HCT116 (cell line): ENCODE measurements around the gene SLC13A3. TPM values are rescaled to one million over a fixed set of nuclear protein-coding genes. Genes with fewer than 3 reads are reported as not detected.

Experiments used
- ATAC-seq: fragments of 200-7000 bp; cut with Tn5 transposase; 2 replicates; pipeline ENCODE4 v1.9.1; 2020; ENCODE audit warnings: mild to moderate bottlenecking, moderate library complexity
- BruUV-seq: library from RNA; stranded (reverse); fragments of 400-500 nt; replicated peaks from 2 replicates; lab custom pipeline; 2021; lab: Mats Ljungman, UMichigan
- CTCF ChIA-PET: fragments of 300-600 bp; sonication (Branson Sonifier 250); formaldehyde crosslinking; loops from one replicate; lab custom pipeline; 2021; ENCODE audit warnings: antibody characterized with exemption; lab: Charles Lee
- POLR2A ChIA-PET: fragments of 300-600, 350-600 bp; sonication (Branson Sonifier 250); formaldehyde crosslinking; loops from one replicate; lab custom pipeline; 2021; ENCODE audit warnings: antibody characterized with exemption; lab: Charles Lee
- RAD21 ChIA-PET, 2 experiments: fragments of 300-600 bp; sonication (Branson Sonifier 250); formaldehyde crosslinking; loops; one replicate each; lab custom pipeline; 2023; ENCODE audit warnings: low total read pairs in 2 of 2; ENCODE audit not compliant: uncharacterized antibody in 2 of 2, unreplicated experiment in 2 of 2, low non-redundant PET in 1 of 2; lab: Charles Lee
- DNase-seq: peaks from one replicate; pipeline ENCODE4 v3.0.0-alpha.2; 2010; ENCODE audit warnings: low read depth, low spot score
- H2AFZ ChIP-seq: fragments of 200-600 bp; shearing (Covaris generic), sonication (generic); 2 replicates; pipeline ENCODE4 v1.6.1; 2017; ENCODE audit warnings: low read depth, mixed run types, mixed read lengths, antibody characterized with exemption, low read length; ENCODE audit not compliant: poor library complexity, severe bottlenecking
- H3K27ac ChIP-seq: 2 replicates; pipeline ENCODE4 v1.5.1; 2012; ENCODE audit warnings: low read depth, low read length
- H3K27me3 ChIP-seq: fragments of 200-600 bp; sonication (generic); 2 replicates; pipeline ENCODE4 v1.6.1; 2016; ENCODE audit warnings: mixed run types, low read length, mixed read lengths; ENCODE audit not compliant: insufficient read depth
- H3K36me3 ChIP-seq, 2 experiments: fragments of 200-500 bp in 1 of 2; fragments of 200-600 bp in 1 of 2; sonication (Bioruptor generic) in 1 of 2; sonication (generic) in 1 of 2; 2 replicates each; pipeline versions ENCODE4 v1.5.1 to v1.6.1; 2014 to 2016; ENCODE audit warnings: low read length in 2 of 2, inconsistent platforms in 1 of 2, mixed read lengths in 1 of 2, mixed run types in 1 of 2; ENCODE audit not compliant: insufficient read depth in 2 of 2, control insufficient read depth in 1 of 2
- H3K4me1 ChIP-seq, 2 experiments: fragments of 200-600 bp in 1 of 2; sonication (generic) in 1 of 2; 2 replicates each; pipeline versions ENCODE4 v1.5.1 to v1.6.1; 2012 to 2017; ENCODE audit warnings: low read length in 2 of 2, inconsistent platforms in 1 of 2, mild to moderate bottlenecking in 1 of 2, mixed read lengths in 1 of 2, mixed run types in 1 of 2, moderate library complexity in 1 of 2; ENCODE audit not compliant: insufficient read depth in 2 of 2, control insufficient read depth in 1 of 2
- H3K4me2 ChIP-seq: fragments of 200-600 bp; sonication (generic); 2 replicates; pipeline ENCODE4 v1.6.1; 2017; ENCODE audit warnings: mixed run types, low read length, mixed read lengths
- H3K4me3 ChIP-seq, 2 experiments: fragments of 200-600 bp in 1 of 2; sonication (generic) in 1 of 2; replicated peaks in 1 of 2; 2 replicates each; pipeline ENCODE4 v1.5.1; 2011 to 2016; ENCODE audit warnings: low read length in 2 of 2, control low read depth in 1 of 2, low read depth in 1 of 2, mild to moderate bottlenecking in 1 of 2, mixed read lengths in 1 of 2, mixed run types in 1 of 2
- H3K79me2 ChIP-seq: fragments of 200-600 bp; sonication (generic); 2 replicates; pipeline ENCODE4 v1.6.1; 2017; ENCODE audit warnings: mild to moderate bottlenecking, mixed run types, low read length, moderate library complexity, mixed read lengths; ENCODE audit not compliant: insufficient read depth
- H3K9ac ChIP-seq: fragments of 200-600 bp; sonication (generic); 2 replicates; pipeline ENCODE4 v1.6.1; 2016; ENCODE audit warnings: low read length, mixed read lengths
- H3K9me2 ChIP-seq: fragments of 200-600 bp; sonication (generic), shearing (Covaris generic); 2 replicates; pipeline ENCODE4 v1.6.1; 2017; ENCODE audit warnings: mixed run types, mild to moderate bottlenecking, moderate library complexity; ENCODE audit not compliant: insufficient read depth
- H3K9me3 ChIP-seq, 2 experiments: fragments of 200-500 bp in 1 of 2; fragments of 200-600 bp in 1 of 2; sonication (Bioruptor generic) in 1 of 2; sonication (generic) in 1 of 2; 2 replicates each; pipeline ENCODE4 v1.6.1; 2014 to 2017; ENCODE audit warnings: low read length in 2 of 2, mixed read lengths in 2 of 2, inconsistent platforms in 1 of 2, low read depth in 1 of 2, mild to moderate bottlenecking in 1 of 2, mixed run types in 1 of 2, moderate library complexity in 1 of 2; ENCODE audit not compliant: control insufficient read depth in 1 of 2, insufficient read depth in 1 of 2
- H4K20me1 ChIP-seq: fragments of 200-600 bp; sonication (generic), shearing (Covaris generic); 2 replicates; pipeline ENCODE4 v1.6.1; 2017; ENCODE audit warnings: mixed run types, mild to moderate bottlenecking, moderate library complexity; ENCODE audit not compliant: insufficient read depth
- CBX3 ChIP-seq: IDR thresholded peaks from 2 replicates; pipeline ENCODE4 v1.6.1; 2012; ENCODE audit warnings: low read depth
- CEBPB ChIP-seq: IDR thresholded peaks from 2 replicates; pipeline ENCODE4 v1.6.1; 2012; ENCODE audit warnings: low read depth
- EGR1 ChIP-seq: IDR thresholded peaks from 2 replicates; pipeline ENCODE4 v1.6.1; 2012; ENCODE audit warnings: low read depth
- ELF1 ChIP-seq: IDR thresholded peaks from 2 replicates; pipeline ENCODE4 v1.6.1; 2012; ENCODE audit warnings: low read depth, borderline replicate concordance
- EZH2 ChIP-seq: fragments of 200-600 bp; sonication (generic); IDR thresholded peaks from 2 replicates; pipeline ENCODE4 v1.6.1; 2017; ENCODE audit warnings: antibody characterized with exemption, mixed run types
- EZH2phosphoT487 ChIP-seq: fragments of 200-600 bp; IDR thresholded peaks from 2 replicates; pipeline ENCODE4 v1.6.1; 2018; ENCODE audit warnings: antibody characterized with exemption, borderline replicate concordance
- FOSL1 ChIP-seq: IDR thresholded peaks from 2 replicates; pipeline ENCODE4 v1.6.1; 2012; ENCODE audit warnings: low read depth
- JUND ChIP-seq: IDR thresholded peaks from 2 replicates; pipeline ENCODE4 v1.6.1; 2012
- MAX ChIP-seq: IDR thresholded peaks from 2 replicates; pipeline ENCODE4 v1.6.1; 2012
- POLR2A ChIP-seq: IDR thresholded peaks from 2 replicates; pipeline ENCODE4 v1.7.0; 2011; ENCODE audit warnings: borderline replicate concordance; ENCODE audit not compliant: insufficient read depth, insufficient read length; ENCODE audit errors: extremely low read depth
- POLR2AphosphoS5 ChIP-seq: IDR thresholded peaks from 2 replicates; pipeline ENCODE4 v1.6.1; 2011; ENCODE audit warnings: mild to moderate bottlenecking, low read depth, low read length, moderate library complexity
- RAD21 ChIP-seq: IDR thresholded peaks from 2 replicates; pipeline ENCODE4 v1.6.1; 2012; ENCODE audit warnings: low read depth, mild to moderate bottlenecking
- REST ChIP-seq: IDR thresholded peaks from 2 replicates; pipeline ENCODE4 v1.6.1; 2012; ENCODE audit warnings: low read depth
- SIN3A ChIP-seq: IDR thresholded peaks from 2 replicates; pipeline ENCODE4 v1.6.1; 2012; ENCODE audit warnings: low read depth
- SP1 ChIP-seq: IDR thresholded peaks from 2 replicates; pipeline ENCODE4 v1.6.1; 2012; ENCODE audit warnings: low read depth
- SRF ChIP-seq: IDR thresholded peaks from 2 replicates; pipeline ENCODE4 v1.6.1; 2012; ENCODE audit warnings: low read depth
- ZFX ChIP-seq: fragments of 450-650 bp; IDR thresholded peaks from 2 replicates; pipeline ENCODE4 v1.6.1; 2017
- ZNF274 ChIP-seq: fragments of 200-500 bp; sonication (Bioruptor generic); IDR thresholded peaks from 2 replicates; pipeline ENCODE4 v1.6.1; 2014; ENCODE audit warnings: mild to moderate bottlenecking, low read depth, low read length, inconsistent platforms
- intact Hi-C: fragments of 100-400 bp; cut with micrococcal nuclease; formaldehyde crosslinking; loops from 2 replicates; pipeline ENCODE4 v1.10.0; 2022
- total RNA-seq: library from RNA; stranded (reverse); gene quantifications from one replicate; pipeline ENCODE4 v1.2.1, GENCODE V29; 2021; ENCODE audit not compliant: unreplicated experiment
- TF ChIP-seq, protein P1 (sequence below): IDR thresholded peaks from 2 replicates; pipeline ENCODE4 v1.6.1; 2011; ENCODE audit warnings: mild to moderate bottlenecking, low read length, moderate library complexity; ENCODE audit not compliant: insufficient replicate concordance; ENCODE audit errors: extremely low read depth
- TF ChIP-seq, protein P2 (sequence below), 3 experiments: fragments of 200-600 bp in 1 of 3; sonication (generic) in 1 of 3; IDR thresholded peaks in 2 of 3; conservative IDR thresholded peaks in 1 of 3; 2 replicates each; pipeline ENCODE4 v1.5.1; 2012 to 2017; ENCODE audit warnings: low read depth in 2 of 3, low read length in 2 of 3, antibody characterized with exemption in 1 of 3, borderline replicate concordance in 1 of 3, control low read depth in 1 of 3, mild to moderate bottlenecking in 1 of 3, mixed read lengths in 1 of 3, mixed run types in 1 of 3, moderate library complexity in 1 of 3; ENCODE audit not compliant: insufficient read depth in 1 of 3

Gene SLC13A3
- total RNA-seq, 1 experiment from 2014 or later = not detected

GRCh38 chr20:46599227-46599987 is 51.9 kb downstream of the SLC13A3 start:
- no peaks in the 10 kb centered on the region for H3K79me2 ChIP-seq
- H3K9ac ChIP-seq = no peak overlapping the region
- no peaks in the 10 kb centered on the region for H4K20me1 ChIP-seq
- no peak overlapping the region for H3K4me2 ChIP-seq
- POLR2A ChIA-PET = no interaction called here
- RAD21 ChIA-PET = no interaction called here
- H3K9me2 ChIP-seq = no peaks in the 10 kb centered on the region
- intact Hi-C loops = no loop called here
- DNase-seq = no peak
- no peaks in the 10 kb centered on the region for H3K36me3 ChIP-seq
- ATAC-seq = no peak
- no peak overlapping the region for H3K27ac ChIP-seq
- H3K9me3 ChIP-seq = no peaks in the 10 kb centered on the region
- H3K4me3 ChIP-seq = no peak overlapping the region
- CTCF ChIA-PET = no interaction called here
- peaks cover 11% of the 10 kb centered on the region; the same call in 1 of the 2 replicates for H3K27me3 ChIP-seq
- no TSS peak for BruUV-seq
- no peaks in the 10 kb centered on the region for H3K4me1 ChIP-seq
- TF ChIP-seq ELF1 = no peak
- no peak for TF ChIP-seq REST
- TF ChIP-seq ZFX = no peak
- TF ChIP-seq FOSL1 = no peak
- no peak for TF ChIP-seq EGR1
- no peak for TF ChIP-seq CEBPB
- no peak for TF ChIP-seq EZH2
- no peak for TF ChIP-seq SP1
- TF ChIP-seq, protein P1, sequence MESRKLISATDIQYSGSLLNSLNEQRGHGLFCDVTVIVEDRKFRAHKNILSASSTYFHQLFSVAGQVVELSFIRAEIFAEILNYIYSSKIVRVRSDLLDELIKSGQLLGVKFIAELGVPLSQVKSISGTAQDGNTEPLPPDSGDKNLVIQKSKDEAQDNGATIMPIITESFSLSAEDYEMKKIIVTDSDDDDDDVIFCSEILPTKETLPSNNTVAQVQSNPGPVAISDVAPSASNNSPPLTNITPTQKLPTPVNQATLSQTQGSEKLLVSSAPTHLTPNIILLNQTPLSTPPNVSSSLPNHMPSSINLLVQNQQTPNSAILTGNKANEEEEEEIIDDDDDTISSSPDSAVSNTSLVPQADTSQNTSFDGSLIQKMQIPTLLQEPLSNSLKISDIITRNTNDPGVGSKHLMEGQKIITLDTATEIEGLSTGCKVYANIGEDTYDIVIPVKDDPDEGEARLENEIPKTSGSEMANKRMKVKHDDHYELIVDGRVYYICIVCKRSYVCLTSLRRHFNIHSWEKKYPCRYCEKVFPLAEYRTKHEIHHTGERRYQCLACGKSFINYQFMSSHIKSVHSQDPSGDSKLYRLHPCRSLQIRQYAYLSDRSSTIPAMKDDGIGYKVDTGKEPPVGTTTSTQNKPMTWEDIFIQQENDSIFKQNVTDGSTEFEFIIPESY = no peak
- TF ChIP-seq MAX = no peak
- no peak for TF ChIP-seq SIN3A
- no peak for TF ChIP-seq RAD21
- TF ChIP-seq CBX3 = no peak
- no peak for TF ChIP-seq POLR2AphosphoS5
- no peak for TF ChIP-seq EZH2phosphoT487
- TF ChIP-seq POLR2A = no peak
- TF ChIP-seq SRF = no peak
- TF ChIP-seq ZNF274 = no peak
- no peak for TF ChIP-seq JUND
- TF ChIP-seq, protein P2, sequence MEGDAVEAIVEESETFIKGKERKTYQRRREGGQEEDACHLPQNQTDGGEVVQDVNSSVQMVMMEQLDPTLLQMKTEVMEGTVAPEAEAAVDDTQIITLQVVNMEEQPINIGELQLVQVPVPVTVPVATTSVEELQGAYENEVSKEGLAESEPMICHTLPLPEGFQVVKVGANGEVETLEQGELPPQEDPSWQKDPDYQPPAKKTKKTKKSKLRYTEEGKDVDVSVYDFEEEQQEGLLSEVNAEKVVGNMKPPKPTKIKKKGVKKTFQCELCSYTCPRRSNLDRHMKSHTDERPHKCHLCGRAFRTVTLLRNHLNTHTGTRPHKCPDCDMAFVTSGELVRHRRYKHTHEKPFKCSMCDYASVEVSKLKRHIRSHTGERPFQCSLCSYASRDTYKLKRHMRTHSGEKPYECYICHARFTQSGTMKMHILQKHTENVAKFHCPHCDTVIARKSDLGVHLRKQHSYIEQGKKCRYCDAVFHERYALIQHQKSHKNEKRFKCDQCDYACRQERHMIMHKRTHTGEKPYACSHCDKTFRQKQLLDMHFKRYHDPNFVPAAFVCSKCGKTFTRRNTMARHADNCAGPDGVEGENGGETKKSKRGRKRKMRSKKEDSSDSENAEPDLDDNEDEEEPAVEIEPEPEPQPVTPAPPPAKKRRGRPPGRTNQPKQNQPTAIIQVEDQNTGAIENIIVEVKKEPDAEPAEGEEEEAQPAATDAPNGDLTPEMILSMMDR (IDR thresholded peaks at IDR 0.05 in 2 of 3, conservative IDR thresholded peaks at IDR 0.05 in 1 of 3; ENCODE audit: borderline replicate concordance in 1 of 3, insufficient read depth in 1 of 3, low read depth in 2 of 3, low read length in 2 of 3) = no peak
- H2AFZ ChIP-seq = no peak overlapping the region
